ENCODE data around the gene CDC42BPA. TPM values are rescaled to one million over a fixed set of nuclear protein-coding genes. Genes with fewer than 3 reads are reported as not detected.

CDC42BPA gene
- total RNA-seq, 2 donors from 2014 or later, result 26.4 to 36.6 TPM

DNA sequence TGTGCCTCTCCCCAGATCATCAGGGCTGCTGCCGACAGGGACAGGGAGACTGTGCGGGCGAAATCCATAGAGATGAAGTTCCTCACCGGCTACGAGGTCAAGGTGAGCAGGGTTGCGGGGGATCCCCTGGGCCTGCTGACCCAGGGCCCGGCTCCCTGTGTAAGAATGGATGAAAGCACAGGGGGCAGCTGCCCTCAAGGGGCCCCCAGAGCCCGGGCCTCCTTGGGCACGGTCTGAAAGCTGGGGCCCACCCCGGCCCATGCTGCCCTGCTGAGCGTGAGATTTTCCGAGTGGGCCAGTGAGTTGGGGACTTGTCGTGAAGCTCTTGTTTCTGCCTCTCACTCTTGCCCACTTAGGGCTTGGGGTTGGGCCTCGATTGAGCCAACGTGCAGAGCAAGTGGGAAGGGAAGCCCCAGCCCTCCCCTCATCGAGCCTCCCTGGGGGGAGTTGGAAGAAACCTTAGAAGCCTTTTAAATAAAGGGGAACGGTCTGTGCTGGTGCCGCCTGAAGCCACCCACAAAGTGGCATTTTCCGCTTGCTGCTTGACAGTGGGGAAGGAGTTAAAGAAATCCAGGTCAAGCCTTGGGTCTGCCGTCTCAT, 333.0 kb downstream of the CDC42BPA start:
- peaks cover 16% of the 10 kb centered on the region for H3K4me1 ChIP-seq
- H3K4me3 ChIP-seq, result no peak overlapping the region
- H3K9me3 ChIP-seq, result no peaks in the 10 kb centered on the region
- TF ChIP-seq, protein P1, sequence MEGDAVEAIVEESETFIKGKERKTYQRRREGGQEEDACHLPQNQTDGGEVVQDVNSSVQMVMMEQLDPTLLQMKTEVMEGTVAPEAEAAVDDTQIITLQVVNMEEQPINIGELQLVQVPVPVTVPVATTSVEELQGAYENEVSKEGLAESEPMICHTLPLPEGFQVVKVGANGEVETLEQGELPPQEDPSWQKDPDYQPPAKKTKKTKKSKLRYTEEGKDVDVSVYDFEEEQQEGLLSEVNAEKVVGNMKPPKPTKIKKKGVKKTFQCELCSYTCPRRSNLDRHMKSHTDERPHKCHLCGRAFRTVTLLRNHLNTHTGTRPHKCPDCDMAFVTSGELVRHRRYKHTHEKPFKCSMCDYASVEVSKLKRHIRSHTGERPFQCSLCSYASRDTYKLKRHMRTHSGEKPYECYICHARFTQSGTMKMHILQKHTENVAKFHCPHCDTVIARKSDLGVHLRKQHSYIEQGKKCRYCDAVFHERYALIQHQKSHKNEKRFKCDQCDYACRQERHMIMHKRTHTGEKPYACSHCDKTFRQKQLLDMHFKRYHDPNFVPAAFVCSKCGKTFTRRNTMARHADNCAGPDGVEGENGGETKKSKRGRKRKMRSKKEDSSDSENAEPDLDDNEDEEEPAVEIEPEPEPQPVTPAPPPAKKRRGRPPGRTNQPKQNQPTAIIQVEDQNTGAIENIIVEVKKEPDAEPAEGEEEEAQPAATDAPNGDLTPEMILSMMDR (IDR thresholded peaks at IDR 0.05), result no peak
- H3K27me3 ChIP-seq, result no peaks in the 10 kb centered on the region
- no peak overlapping the region for H3K27ac ChIP-seq
- peaks cover 7% of the 10 kb centered on the region for H3K36me3 ChIP-seq
- intact Hi-C loops (cut with DNase I), result loop anchor here (5.0 kb wide), 1 partner anchor 38 kb away; no protein-coding TSS in a partner anchor
- no peak for DNase-seq
- H3K9ac ChIP-seq (ENCODE audit: low read depth in 2 of 2, low read length in 2 of 2), result no peak overlapping the region

DNA sequence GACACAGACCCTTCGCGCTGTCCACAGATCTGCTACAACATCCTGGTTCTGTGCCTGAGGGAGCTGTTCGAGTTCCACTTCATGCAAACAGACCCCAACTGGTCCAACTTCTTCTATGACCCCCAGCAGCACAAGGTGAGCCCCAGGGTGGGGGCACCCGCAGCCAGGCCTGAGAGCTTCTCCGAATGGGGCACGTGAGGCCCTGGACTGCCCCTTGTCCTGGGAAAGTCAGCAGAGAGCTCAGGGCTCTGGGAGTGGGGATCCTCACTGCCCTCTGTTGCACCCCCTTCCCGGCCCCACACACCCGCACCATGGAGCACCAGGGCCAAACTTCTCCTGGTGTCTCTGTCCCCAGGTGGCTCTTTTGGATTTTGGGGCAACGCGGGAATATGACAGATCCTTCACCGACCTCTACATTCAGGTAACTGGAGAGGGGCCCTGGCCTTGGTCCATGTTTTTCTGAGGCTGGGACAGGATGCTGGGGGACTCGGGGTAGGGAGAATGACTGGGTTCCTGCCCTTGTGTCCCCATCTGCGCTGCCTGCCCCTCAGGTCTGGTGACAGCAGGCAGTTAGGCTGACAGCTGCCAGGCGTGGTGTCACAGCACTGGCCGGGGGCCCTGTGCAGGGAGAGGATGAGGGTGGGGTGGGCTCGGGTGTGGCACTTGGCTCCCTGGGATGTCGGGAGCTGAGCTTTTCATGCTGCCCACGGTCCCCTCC, 333.6 kb downstream of the CDC42BPA start:
- Histone ChIP-seq H3K27me3 (no peaks in the 10 kb centered on the region), H3K27ac (no peak overlapping the region), H3K9me3 (no peaks in the 10 kb centered on the region), H3K4me3 (no peak overlapping the region), H3K4me1 (peaks cover 12% of the 10 kb centered on the region), H3K9ac (ENCODE audit: low read depth in 2 of 2, low read length in 2 of 2) (no peak overlapping the region), H3K36me3 (peaks cover 7% of the 10 kb centered on the region)
- intact Hi-C loops (cut with DNase I), result loop anchor here (5.0 kb wide), 1 partner anchor 37 kb away; no protein-coding TSS in a partner anchor
- peak; percentile 20 for DNase-seq
- TF ChIP-seq, protein P1 (IDR thresholded peaks at IDR 0.05), result no peak

DNA sequence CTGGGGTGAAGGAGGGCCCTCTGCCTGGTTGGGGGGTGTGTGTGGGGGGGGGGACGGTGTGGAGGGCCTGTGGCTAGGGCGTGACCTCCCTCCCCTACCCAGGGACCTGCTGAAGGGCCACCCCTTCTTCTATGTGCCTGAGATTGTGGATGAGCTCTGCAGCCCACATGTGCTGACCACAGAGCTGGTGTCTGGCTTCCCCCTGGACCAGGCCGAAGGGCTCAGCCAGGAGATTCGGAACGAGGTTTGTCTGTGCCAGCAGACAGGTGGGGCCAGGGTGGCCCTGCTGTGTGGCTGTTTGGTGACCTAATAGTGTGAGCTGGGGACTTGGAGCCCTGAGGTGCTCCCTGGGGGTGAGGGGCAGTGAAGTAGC, 334.3 kb downstream of the CDC42BPA start:
- TF ChIP-seq, protein P1 (IDR thresholded peaks at IDR 0.05), result no peak
- Histone ChIP-seq H3K27ac (no peak overlapping the region), H3K4me1 (peaks cover 5% of the 10 kb centered on the region), H3K4me3 (no peak overlapping the region), H3K9me3 (no peaks in the 10 kb centered on the region), H3K27me3 (no peaks in the 10 kb centered on the region), H3K9ac (ENCODE audit: low read depth in 2 of 2, low read length in 2 of 2) (no peak overlapping the region), H3K36me3 (peaks cover 7% of the 10 kb centered on the region)
- DNase-seq, result no peak
- intact Hi-C loops (cut with DNase I), result no loop called here

DNA sequence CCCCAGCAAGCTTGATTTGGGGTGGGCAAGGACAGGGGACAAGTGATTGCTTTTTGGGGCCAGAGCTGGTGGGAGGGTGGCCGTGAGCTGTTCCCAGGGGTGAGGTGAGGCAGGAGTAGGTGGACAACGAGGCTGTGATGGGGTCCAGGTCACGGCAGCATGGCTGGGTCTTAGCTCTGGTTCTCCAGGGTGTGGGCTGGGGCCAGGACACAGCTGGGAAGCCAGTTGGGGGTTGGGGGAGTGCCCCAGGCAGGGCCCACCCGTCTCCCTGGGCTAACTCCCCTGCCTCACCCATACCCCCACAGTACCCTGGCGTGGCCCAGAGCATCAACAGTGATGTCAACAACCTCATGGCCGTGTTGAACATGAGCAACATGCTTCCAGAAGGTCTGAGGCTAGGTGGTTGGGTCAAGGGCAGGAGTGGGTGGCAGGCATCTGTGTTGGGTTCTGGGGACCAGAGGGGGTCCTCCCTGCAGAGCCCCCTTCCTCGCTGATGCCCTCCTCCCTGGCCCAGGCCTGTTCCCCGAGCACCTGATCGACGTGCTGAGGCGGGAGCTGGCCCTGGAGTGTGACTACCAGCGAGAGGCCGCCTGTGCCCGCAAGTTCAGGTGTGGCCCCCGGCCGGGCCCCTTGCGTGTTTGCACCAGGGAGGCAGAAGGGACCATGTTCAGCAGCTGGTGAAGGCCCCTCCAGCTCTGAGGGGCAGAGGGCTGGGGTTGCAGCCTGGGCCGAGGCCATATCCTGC, 334.9 kb downstream of the CDC42BPA start:
- intact Hi-C loops (cut with DNase I), result no loop called here
- H3K9ac ChIP-seq (ENCODE audit: low read depth in 2 of 2, low read length in 2 of 2), result no peak overlapping the region
- no peak overlapping the region for H3K27ac ChIP-seq
- peaks cover 7% of the 10 kb centered on the region for H3K36me3 ChIP-seq
- peaks cover 3% of the 10 kb centered on the region for H3K4me1 ChIP-seq
- H3K4me3 ChIP-seq, result no peak overlapping the region
- TF ChIP-seq, protein P1 (IDR thresholded peaks at IDR 0.05), result no peak
- no peaks in the 10 kb centered on the region for H3K9me3 ChIP-seq
- no peak for DNase-seq
- no peaks in the 10 kb centered on the region for H3K27me3 ChIP-seq

DNA sequence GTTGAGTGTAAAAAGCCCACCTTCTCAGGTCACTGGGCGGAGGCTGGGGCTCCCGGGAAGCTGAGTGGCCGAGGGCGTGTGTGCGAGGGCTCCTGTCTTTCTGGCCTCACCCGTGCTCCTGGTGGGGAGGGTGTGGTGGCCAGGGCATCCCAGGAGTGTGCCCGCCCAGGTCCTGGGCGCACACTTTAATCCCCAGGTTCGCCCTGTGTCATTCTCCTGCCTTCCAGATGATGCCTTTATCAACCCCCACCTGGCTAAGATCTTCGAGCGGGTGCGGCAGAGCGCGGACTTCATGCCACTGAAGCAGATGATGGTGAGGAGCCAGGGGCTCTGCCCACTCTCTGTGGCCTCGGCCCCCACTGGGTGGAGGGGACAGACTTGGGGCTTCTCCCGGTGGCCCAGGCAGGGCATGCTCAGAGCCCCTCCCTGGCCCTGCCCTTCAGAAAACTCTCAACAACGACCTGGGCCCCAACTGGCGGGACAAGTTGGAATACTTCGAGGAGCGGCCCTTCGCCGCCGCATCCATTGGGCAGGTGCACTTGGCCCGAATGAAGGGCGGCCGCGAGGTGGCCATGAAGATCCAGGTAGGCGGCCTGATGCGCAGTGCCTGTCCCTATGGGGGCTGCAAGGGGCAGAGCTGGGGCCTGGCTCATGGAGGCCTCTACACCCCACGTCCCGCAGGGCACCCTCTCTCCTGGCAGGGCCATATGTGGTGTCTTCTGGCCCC, 335.7 kb downstream of the CDC42BPA start:
- DNase-seq, result no peak
- intact Hi-C loops (cut with DNase I), result no loop called here
- Histone ChIP-seq H3K27me3 (no peaks in the 10 kb centered on the region), H3K4me1 (peaks cover 1% of the 10 kb centered on the region), H3K36me3 (peaks cover 7% of the 10 kb centered on the region), H3K4me3 (no peak overlapping the region), H3K9me3 (no peaks in the 10 kb centered on the region), H3K27ac (no peak overlapping the region), H3K9ac (ENCODE audit: low read depth in 2 of 2, low read length in 2 of 2) (no peak overlapping the region)
- TF ChIP-seq, protein P1 (IDR thresholded peaks at IDR 0.05), result no peak

Measured in colonic mucosa (tissue), 4 donors.